ENCODE results near the gene CHID1. TPM values are rescaled to one million over a fixed set of nuclear protein-coding genes. Genes with fewer than 3 reads are reported as not detected.

Gene CHID1
- polyA plus RNA-seq, 1 donor from 2014 or later: 51.2 TPM

- no peak overlapping the region for H2AFZ ChIP-seq (ENCODE audit: low read depth, low read length)
- no peaks in the 10 kb centered on the region for H3K9me3 ChIP-seq (ENCODE audit: low read length)
- no peak overlapping the region for H3K27ac ChIP-seq (ENCODE audit: low read length)
- H3K27me3 ChIP-seq (ENCODE audit: insufficient read depth, low read depth, low read length): peaks cover 42% of the 10 kb centered on the region
- no peaks in the 10 kb centered on the region for H3K79me2 ChIP-seq (replicated peaks; ENCODE audit: insufficient read depth, low read length)
- no peak overlapping the region for H3K9ac ChIP-seq (ENCODE audit: low read length)
- H3K9me2 ChIP-seq (ENCODE audit: insufficient read depth, low read length): no peaks in the 10 kb centered on the region
- H3K36me3 ChIP-seq (ENCODE audit: insufficient read depth, low read length): no peaks in the 10 kb centered on the region
- H3K4me3 ChIP-seq (ENCODE audit: low read length): peak overlapping the region; percentile 48
- H3F3A ChIP-seq (ENCODE audit: insufficient read depth, low read length, poor library complexity, severe bottlenecking): no peaks in the 10 kb centered on the region
- no peaks in the 10 kb centered on the region for H4K20me1 ChIP-seq (ENCODE audit: insufficient read depth)
- TF ChIP-seq MXI1 (conservative IDR thresholded peaks at IDR 0.05; ENCODE audit: poor library complexity, severe bottlenecking) (no peak), SMC3 (conservative IDR thresholded peaks at IDR 0.05; ENCODE audit: poor library complexity) (no peak), REST (IDR thresholded peaks at IDR 0.05; ENCODE audit: borderline replicate concordance) (no peak), POLR2AphosphoS5 (IDR thresholded peaks at IDR 0.05) (no peak), RAD21 (conservative IDR thresholded peaks at IDR 0.05) (no peak), CTCF (IDR thresholded peaks at IDR 0.05; ENCODE audit: poor library complexity, severe bottlenecking) (no peak), EZH2 (IDR thresholded peaks at IDR 0.05; ENCODE audit: borderline replicate concordance, insufficient read depth, low read length, poor library complexity, severe bottlenecking) (no peak), TAF1 (IDR thresholded peaks at IDR 0.05; ENCODE audit: low read depth) (no peak), EP300 (conservative IDR thresholded peaks at IDR 0.05; ENCODE audit: poor library complexity, severe bottlenecking) (no peak)
- no peak overlapping the region for H3K4me2 ChIP-seq (ENCODE audit: low read length)
Observed at GRCh38 chr11:826836-827145, 83.8 kb downstream of the CHID1 start.

- Histone ChIP-seq H3K27me3 (ENCODE audit: insufficient read depth, low read depth, low read length) (peaks cover 40% of the 10 kb centered on the region), H3K9me2 (ENCODE audit: insufficient read depth, low read length) (no peaks in the 10 kb centered on the region), H3K36me3 (ENCODE audit: insufficient read depth, low read length) (no peaks in the 10 kb centered on the region), H3K4me3 (ENCODE audit: low read length) (no peak overlapping the region), H3K9ac (ENCODE audit: low read length) (no peak overlapping the region), H3F3A (ENCODE audit: insufficient read depth, low read length, poor library complexity, severe bottlenecking) (no peaks in the 10 kb centered on the region), H3K4me2 (ENCODE audit: low read length) (no peak overlapping the region), H3K27ac (ENCODE audit: low read length) (no peak overlapping the region), H2AFZ (ENCODE audit: low read depth, low read length) (no peak overlapping the region), H3K9me3 (ENCODE audit: low read length) (no peaks in the 10 kb centered on the region), H3K79me2 (replicated peaks; ENCODE audit: insufficient read depth, low read length) (no peaks in the 10 kb centered on the region), H4K20me1 (ENCODE audit: insufficient read depth) (no peaks in the 10 kb centered on the region)
- TF ChIP-seq TAF1 (IDR thresholded peaks at IDR 0.05; ENCODE audit: low read depth): no peak
- no peak for TF ChIP-seq MXI1 (conservative IDR thresholded peaks at IDR 0.05; ENCODE audit: poor library complexity, severe bottlenecking)
- TF ChIP-seq CTCF (IDR thresholded peaks at IDR 0.05; ENCODE audit: poor library complexity, severe bottlenecking): no peak
- TF ChIP-seq EP300 (conservative IDR thresholded peaks at IDR 0.05; ENCODE audit: poor library complexity, severe bottlenecking): no peak
Observed at GRCh38 chr11:826227-826621, 84.4 kb downstream of the CHID1 start.

Data from neural cell (in vitro differentiated cells).